ENCODE results near the gene CHIT1.

CHIT1 gene

GRCh38 chr1:203186446-203187303 is 42.8 kb downstream of the CHIT1 start, which contains the start of gene CHI3L1:
Gene CHI3L1, minus strand, starts transcription at chr1:203186704. Its CDS starts 81 bp downstream, at chr1:203186623.
- no peak for DNase-seq

DNA sequence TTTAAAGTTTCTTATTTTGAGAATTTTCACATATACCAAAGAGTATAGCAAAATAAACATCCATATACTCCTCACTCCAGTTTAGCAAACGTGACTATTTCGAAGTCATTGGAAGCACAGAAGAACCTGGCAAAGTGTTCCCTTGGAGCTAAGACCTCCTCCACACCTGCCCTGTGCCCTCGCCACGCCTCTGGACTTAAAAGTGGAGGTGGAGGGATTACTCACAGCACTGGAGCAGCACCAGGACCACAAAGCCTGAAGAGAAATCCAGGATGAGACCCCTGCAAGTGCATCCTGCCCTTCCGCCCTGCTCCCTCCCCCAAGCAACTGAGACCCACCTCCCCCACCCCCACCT is 43.4 kb downstream of the CHIT1 start:
- no peak for DNase-seq

DNA sequence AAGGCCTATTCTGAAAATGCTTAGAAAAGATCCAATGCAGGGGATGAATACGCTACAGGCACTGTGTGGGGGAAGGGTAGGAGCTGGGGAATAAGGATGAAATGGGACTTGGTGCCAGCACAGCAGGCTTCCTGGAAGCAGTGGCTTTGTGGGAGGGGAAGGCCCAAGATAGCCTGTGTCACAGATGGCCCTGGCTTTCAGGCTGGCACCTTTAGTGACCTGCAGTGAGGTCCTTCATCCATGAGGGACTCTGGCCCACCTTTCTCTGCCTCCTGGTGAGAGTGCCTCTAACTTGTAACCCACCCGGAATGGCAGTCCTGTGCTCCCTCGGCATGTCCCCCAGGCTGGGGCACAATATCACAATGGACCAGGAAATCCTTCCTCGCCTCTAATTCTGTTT is 43.9 kb downstream of the CHIT1 start:
- DNase-seq = no peak

DNA sequence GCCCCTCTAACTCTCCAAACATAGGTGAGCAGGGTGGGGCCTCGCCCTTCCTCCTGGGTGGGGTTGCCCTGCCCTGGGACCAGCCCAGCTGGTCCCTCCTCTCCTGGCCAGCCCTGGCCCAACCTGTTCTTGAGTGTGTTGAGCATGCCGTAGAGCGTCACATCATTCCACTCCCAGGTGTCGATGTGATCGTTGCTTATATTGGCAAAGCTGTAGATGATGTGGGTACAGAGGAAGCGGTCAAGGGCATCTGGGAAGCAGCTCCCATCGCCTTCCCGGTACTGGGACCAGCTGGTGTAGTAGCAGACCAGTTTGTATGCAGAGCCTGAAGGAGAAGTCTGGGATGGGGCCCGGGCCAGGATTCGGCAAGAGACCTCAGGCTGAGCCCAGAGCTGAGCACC is 44.4 kb downstream of the CHIT1 start:
- no peak for DNase-seq

- DNase-seq = no peak
Observed at GRCh38 chr1:203184467-203184866, 45.0 kb downstream of the CHIT1 start.

GRCh38 chr1:203183828-203184227 is 45.6 kb downstream of the CHIT1 start:
- no peak for DNase-seq

DNA sequence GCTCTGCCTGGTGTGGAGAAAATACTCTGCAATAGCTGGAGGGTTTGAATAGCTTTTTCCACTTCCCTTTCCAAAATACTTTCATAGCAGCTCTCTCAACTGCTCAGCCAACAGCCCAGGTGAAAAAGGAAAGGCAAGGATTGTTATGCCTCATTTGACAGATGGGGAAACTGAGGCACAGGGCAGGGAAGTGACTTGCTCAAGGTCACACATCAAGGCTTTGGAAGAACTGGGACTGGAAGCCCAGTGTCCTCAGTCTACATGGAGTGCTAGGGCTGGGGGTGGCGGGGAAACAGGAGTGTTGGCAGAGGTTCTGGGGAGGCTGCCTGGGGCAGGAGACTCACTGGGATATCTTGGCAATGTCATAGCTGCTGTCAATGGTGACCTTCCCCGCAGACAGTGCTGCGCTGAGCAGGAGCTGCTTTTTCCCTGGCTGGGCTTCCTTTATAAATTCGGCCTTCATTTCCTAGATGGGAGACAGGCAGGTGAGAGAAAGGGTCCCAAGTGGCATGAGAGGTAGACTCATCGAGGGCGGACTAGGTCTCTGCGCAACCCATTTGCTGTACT is 47.0 kb downstream of the CHIT1 start:
- no peak for DNase-seq

DNA sequence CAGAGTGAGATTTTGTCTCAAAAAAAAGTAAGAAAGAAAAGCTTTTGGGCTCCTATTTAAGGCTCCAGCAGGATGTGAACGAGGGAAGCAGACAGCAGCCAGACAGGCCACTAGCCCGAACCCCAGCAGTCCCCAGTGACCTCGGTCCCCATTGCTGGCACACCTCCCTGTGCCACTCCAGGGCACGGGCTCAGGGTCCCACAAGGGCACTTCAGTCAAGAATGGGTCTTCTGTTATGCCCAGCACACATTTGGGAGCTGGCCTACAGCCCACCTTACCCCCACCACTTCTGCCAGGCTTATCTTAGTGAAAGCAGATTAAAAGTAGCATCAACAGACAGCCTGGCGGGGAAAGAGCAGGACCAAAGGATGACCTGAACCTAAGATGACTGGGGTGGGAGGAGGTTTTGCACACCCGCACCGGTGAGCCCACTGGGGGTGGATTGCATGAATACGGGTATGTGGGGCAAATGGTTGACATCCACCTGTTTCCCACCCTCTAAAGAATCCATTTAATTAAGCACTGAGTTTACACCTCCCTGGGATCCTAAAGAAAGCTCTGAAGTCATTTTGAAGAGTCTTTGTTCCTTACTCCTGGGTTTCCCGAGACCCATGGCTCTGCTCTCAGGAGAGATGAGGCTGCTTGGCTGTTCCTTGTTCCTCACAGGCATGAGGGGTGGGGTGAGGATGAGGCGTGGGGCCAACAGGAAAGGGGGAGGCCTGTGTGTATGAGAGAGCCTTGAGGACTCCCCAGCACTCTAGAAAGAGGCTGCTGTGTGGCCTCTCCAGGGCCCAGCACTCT is 47.7 kb downstream of the CHIT1 start:
- DNase-seq = no peak

DNA sequence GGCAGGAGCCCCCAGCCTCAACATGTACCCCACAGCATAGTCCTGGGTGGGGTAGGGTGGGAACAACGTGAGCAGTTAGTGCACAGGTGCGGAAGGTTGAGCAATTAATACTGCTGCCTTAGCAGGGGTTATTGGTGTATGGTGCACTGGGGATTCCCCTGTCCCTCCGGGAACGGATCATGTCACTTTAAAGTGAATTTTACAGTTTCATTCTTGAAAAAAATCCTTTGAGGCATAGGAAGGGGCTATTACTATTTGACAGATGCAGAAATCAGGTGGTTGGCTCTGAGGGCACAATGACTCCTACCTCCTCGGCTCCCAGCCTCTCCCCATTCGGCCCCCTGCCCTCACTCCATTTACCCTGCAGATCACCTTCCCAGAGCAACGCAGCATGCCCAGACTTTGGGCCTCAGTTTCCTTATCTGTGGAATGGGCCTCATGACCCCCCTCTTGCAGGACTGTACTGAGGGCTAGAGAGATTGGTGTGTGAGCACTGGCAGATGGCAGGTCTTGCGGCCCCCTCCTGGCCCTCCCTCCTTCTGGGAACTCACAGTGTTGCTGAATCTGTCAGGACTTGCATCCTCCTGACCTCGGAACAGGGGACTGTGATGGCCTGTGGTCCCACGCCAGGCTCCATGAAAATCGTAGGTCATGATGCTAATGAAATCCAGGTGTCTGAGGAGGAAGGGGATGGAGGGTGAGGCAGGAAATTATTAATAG is 48.7 kb downstream of the CHIT1 start:
- no peak for DNase-seq

- no peak for DNase-seq
Observed at GRCh38 chr1:203179667-203180005, 49.8 kb downstream of the CHIT1 start.

- DNase-seq = no peak
Observed at GRCh38 chr1:203178821-203179666, 50.4 kb downstream of the CHIT1 start.

GRCh38 chr1:203178083-203178482 is 51.4 kb downstream of the CHIT1 start:
- DNase-seq = peak; percentile 43

DNA sequence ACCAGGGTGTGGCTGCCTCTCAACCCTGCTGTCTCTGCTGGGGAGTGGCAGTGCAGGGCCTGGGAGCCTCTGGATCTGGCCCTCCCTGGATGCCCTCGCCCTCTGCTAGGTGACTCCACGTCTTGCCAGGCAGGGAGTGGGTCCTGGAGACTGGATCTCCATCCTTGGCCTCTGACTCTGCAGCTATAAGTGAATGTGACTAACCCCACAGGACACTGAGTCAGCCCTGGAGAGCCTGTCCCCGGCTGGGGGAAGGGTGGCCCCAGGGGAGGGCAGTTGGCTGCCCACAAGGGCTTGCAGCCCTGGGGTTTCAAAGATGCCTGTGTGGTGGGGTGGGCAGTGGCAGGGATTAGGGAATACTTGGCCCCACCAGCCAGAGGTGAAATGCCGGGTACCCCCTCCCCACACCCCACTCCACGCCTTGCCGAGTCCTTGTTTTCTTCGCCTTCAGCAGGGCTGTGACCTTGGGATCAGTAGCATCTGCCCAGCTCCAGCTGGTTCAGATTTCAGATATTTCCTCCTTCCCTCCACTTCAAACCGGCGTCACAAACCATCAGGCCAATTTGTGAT is 51.9 kb downstream of the CHIT1 start:
- no peak for DNase-seq

DNA sequence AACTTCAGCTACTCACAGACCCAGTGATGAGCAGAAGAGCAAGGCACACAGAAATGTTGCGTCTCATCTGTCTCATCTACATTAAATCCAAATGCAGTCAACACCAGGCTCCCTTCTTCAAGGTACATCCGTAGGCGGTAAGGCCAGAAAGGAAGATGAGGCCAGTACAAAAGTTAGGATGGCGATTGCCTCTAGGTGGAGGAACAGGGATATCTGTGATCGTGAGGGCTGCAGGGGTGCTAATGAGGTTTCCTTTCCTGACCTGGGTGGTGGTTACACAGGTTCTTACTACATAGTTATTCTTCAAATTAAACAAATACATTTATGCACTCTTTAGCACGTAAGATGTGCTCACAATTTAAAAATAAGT is 52.5 kb downstream of the CHIT1 start:
- no peak for DNase-seq

DNA sequence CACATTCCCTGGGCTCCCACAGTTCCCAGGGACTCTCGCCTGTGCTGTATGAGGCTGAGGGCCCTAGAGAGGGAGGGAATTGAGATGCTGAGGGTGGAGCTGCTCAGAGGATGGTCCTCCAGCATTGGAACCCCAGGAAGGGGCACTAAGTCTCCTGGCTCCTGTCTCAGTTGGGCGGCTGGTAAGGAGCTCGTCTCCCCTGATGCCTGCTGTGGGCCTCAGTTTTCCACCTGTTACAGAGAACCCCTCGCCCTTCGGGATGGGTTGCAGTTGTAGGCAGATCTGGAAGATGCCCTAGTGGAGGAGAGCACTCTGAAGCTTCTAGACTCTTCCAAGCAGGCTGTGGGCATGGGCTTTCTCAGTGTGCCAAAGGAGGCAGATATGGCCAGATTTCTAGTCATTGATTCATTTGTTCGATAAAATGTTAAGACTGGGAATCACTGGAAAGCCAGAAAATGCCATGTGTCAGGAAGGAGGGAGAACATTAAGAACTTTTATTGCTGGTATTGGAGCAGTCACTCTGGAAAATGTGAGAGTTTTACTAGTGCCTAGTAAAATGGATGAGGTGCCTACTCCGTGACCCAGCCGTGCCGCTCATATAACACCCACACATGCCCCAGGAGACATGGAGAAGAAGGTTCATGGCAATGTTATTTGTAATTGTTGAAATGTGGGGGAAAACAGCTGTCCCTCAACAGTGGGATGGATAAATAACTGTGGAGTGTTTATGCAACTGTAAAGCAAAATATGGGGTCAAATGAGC is 53.0 kb downstream of the CHIT1 start:
- no peak for DNase-seq

DNA sequence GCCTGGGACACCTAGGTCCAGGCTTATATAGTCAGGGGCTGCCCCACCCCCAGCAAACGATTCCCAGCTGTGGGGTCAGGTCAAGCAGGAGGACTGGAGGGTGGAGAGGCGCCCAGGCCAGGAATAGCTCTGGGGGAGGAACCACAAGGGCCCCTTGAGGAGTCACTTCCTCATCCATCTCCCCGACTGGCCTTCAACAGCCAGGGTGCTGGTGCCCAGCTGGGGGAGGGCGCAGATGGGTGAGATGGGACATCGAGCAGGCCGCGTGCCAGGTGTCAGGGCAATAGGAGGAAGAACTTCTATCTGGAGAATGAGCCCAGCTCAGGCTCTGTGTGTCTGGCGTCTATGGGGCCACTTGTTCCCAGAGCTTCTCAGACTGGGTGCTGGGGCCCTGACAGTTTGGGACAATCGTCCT is 53.6 kb downstream of the CHIT1 start:
- no peak for DNase-seq

GRCh38 chr1:203175237-203175826 is 54.1 kb downstream of the CHIT1 start, which contains the start of gene MYBPH:
Gene MYBPH, minus strand, starts transcription at chr1:203175826. Its CDS starts 71 bp downstream, at chr1:203175755.
- DNase-seq = no peak

DNA sequence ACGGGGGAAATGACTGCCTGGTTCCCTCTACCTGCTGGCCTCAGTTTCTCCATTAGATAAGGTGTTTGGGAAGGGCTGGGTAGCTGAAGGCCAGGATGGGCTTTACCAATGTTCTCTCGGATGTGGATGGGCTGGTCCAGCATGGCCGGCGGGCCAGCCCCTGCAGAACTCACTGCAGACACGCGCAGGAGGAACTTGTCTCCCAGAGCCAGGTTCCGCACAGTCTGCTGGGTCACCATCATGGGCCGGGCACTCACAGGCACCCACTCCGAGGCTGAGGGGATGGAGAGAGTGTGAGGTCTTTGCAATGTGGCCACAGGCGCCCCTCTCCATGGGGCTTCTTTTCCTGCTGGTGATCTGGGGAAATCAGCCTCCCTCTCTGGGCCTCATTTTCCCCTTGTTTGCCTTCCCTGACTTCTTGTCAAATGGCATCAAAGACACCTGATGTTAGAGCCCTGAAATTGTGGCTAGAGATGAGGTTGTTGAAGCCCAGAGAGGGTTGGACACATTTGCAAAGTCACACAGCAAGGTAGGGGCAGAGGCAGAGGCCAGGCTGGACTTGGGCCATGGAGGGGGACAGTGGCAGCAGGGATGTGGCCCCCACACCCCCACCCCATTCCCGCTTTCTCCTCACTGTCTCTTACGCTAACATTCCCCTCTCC is 55.0 kb downstream of the CHIT1 start:
- DNase-seq = no peak

GRCh38 chr1:203173566-203173965 is 55.9 kb downstream of the CHIT1 start:
- DNase-seq = no peak

DNA sequence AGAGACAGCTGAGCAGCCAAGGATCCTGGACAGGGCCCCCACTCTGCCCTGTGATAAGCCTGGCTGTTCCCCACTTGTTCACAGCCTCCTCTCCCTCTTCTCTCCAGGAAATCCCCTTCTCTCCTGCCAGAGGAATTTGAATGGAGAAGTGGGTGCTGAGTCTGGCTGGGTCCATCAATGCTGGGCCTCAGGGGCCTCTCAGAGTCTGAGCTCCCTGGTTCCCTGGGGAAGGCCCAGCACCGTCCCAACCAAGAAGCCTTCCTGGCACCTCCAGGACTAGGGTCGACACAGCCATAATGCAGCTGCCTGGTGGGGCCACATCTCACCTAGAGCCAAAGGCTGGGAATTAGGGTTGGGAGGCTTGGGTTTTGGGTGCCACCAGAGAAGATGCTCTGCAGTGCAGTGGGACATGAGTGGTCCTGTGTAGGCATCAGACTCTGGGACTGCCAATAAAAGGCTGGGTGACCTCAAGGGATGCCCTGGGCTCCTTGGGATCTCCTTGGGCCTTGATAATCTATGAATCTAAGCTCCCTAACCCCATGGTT is 56.4 kb downstream of the CHIT1 start:
- DNase-seq = no peak

Data from eye (tissue), 1 donor.